ENCODE data around the gene MAST4. TPM values are rescaled to one million over a fixed set of nuclear protein-coding genes. Genes with fewer than 3 reads are reported as not detected.

MAST4 gene
- polyA plus RNA-seq, 1 experiment, result 11.6 TPM

DNA sequence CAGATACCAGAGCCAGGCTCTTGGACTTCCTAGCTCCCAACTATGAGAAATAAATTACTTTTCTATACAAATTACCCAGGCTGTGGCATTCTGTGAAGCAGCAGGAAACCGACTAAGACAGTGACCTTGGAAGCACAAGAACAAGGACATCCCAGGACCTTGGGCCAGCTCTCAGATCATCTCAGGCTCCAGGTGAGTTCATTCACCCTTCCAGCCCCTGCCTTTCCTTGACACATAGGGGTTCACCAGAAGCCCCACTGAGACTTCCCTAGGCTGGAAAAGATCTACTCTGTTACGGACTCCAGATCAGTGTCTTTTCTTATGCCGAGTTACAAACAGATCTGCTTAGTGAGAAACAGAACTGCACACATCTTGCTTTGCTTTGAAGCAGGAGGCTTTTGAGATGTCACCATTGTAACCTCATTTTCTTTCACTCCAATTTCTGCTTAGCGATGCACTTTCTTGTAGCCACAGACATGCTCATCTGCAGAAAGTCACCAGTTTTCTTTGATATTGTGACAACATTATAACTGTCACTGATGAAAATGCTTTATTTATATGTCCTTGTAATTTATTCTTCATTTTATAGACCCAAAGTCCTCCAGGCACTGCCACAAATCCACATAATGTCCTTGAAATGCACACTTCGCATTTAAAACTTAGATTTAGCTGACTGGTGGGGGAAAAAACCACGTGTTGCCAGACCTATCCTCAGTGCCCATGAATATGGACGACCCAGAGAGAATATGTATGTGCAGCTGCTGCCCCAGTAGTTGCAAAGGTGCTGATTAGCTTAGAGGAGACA lies 592.3 kb downstream of the MAST4 start:
- Histone ChIP-seq H3K9me3 (ENCODE audit: control insufficient read depth, insufficient read depth, low read length) (peaks cover 4% of the 10 kb centered on the region; the same call in 1 of the 2 replicates), H3K27ac (ENCODE audit: low read depth, low read length) (no peak overlapping the region), H3K27me3 (ENCODE audit: control insufficient read depth, insufficient read depth, low read length) (no peaks in the 10 kb centered on the region), H3K4me3 (ENCODE audit: low read depth, low read length) (no peak overlapping the region)
- TF ChIP-seq, protein P1, sequence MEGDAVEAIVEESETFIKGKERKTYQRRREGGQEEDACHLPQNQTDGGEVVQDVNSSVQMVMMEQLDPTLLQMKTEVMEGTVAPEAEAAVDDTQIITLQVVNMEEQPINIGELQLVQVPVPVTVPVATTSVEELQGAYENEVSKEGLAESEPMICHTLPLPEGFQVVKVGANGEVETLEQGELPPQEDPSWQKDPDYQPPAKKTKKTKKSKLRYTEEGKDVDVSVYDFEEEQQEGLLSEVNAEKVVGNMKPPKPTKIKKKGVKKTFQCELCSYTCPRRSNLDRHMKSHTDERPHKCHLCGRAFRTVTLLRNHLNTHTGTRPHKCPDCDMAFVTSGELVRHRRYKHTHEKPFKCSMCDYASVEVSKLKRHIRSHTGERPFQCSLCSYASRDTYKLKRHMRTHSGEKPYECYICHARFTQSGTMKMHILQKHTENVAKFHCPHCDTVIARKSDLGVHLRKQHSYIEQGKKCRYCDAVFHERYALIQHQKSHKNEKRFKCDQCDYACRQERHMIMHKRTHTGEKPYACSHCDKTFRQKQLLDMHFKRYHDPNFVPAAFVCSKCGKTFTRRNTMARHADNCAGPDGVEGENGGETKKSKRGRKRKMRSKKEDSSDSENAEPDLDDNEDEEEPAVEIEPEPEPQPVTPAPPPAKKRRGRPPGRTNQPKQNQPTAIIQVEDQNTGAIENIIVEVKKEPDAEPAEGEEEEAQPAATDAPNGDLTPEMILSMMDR (IDR thresholded peaks at IDR 0.05; ENCODE audit: low read depth, low read length), result no peak
- no peak for DNase-seq (ENCODE audit: low read depth, low spot score)
- POLR2A ChIA-PET, result no interaction called here
- CTCF ChIA-PET, result interaction anchor here (0.9 to 1.4 kb wide), 2 partner anchors 20 to 22 kb away, joined by 3 to 5 read pairs; no protein-coding TSS in a partner anchor

DNA sequence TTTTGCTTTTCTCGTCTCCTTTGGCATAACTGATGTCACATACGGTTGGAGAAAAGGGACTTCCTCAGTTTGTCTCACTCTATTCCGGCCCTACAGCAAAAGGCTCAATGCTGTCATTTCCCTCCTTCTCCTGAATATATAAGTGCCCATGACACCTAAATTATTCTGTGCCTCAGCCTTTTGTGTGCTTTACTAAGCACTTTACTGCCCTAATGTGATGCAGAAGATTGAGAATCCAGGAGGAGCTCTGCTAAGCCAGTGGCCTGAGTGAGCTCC lies 592.8 kb downstream of the MAST4 start:
- Histone ChIP-seq H3K27me3 (ENCODE audit: control insufficient read depth, insufficient read depth, low read length) (no peaks in the 10 kb centered on the region), H3K4me3 (ENCODE audit: low read depth, low read length) (no peak overlapping the region), H3K27ac (ENCODE audit: low read depth, low read length) (no peak overlapping the region), H3K9me3 (ENCODE audit: control insufficient read depth, insufficient read depth, low read length) (peaks cover 4% of the 10 kb centered on the region; the same call in 1 of the 2 replicates)
- TF ChIP-seq, protein P1 (IDR thresholded peaks at IDR 0.05; ENCODE audit: low read depth, low read length), result no peak
- no peak for DNase-seq (ENCODE audit: low read depth, low spot score)
- POLR2A ChIA-PET, result no interaction called here
- CTCF ChIA-PET, result interaction anchor here (0.9 to 1.4 kb wide), 3 partner anchors 20 to 40 kb away, joined by 3 to 5 read pairs (median 3); no protein-coding TSS in a partner anchor

DNA sequence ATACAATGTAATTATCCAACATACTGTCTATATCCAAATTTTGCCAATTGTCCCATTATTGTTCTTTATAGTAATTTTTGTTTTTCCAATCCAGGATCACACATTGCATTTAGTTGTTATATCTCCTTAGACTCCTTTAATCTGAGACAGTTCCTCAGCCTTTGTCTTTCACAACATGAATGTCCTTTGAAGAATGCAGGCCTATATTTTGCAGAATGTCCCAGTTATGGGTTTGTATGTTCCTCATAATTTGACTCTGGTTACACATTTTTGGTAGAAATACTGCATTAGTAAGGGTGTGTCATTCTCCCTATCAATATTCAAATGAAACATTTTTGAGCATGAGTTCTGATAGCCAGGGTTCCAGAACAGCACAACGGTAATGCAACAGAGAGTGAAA lies 593.7 kb downstream of the MAST4 start:
- no peak for DNase-seq (ENCODE audit: low read depth, low spot score)
- H3K9me3 ChIP-seq (ENCODE audit: control insufficient read depth, insufficient read depth, low read length), result peaks cover 4% of the 10 kb centered on the region; the same call in 1 of the 2 replicates
- H3K27ac ChIP-seq (ENCODE audit: low read depth, low read length), result no peak overlapping the region
- ChIA-PET CTCF (interaction anchor here (0.9 kb wide), 1 partner anchor 40 kb away, joined by 3 read pairs; no protein-coding TSS in a partner anchor), POLR2A (no interaction called here)
- TF ChIP-seq, protein P1 (IDR thresholded peaks at IDR 0.05; ENCODE audit: low read depth, low read length), result no peak
- H3K4me3 ChIP-seq (ENCODE audit: low read depth, low read length), result no peak overlapping the region
- H3K27me3 ChIP-seq (ENCODE audit: control insufficient read depth, insufficient read depth, low read length), result no peaks in the 10 kb centered on the region

DNA sequence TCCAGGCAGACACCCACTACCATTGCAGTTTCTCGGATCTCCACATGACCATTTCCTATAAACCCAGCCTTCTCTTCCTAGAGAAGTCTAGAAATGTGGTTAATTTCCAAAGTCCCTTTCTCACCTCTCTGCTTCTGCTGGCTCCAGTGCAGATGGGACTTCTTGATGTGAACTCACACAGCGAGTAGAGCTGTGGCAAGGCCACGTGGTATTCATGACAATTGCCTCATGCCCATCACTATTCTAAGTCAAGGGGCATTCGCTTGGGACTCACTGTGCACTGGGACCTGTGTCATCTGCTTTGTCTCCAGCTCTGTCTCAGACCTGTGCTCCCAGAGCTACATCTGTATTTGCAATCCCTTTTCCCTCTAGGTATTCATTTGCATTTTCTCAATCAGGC lies 594.2 kb downstream of the MAST4 start:
- ChIA-PET CTCF (no interaction called here), POLR2A (no interaction called here)
- TF ChIP-seq, protein P1 (IDR thresholded peaks at IDR 0.05; ENCODE audit: low read depth, low read length), result no peak
- Histone ChIP-seq H3K27ac (ENCODE audit: low read depth, low read length) (no peak overlapping the region), H3K9me3 (ENCODE audit: control insufficient read depth, insufficient read depth, low read length) (peaks cover 4% of the 10 kb centered on the region; the same call in 1 of the 2 replicates), H3K4me3 (ENCODE audit: low read depth, low read length) (no peak overlapping the region), H3K27me3 (ENCODE audit: control insufficient read depth, insufficient read depth, low read length) (no peaks in the 10 kb centered on the region)
- no peak for DNase-seq (ENCODE audit: low read depth, low spot score)

DNA sequence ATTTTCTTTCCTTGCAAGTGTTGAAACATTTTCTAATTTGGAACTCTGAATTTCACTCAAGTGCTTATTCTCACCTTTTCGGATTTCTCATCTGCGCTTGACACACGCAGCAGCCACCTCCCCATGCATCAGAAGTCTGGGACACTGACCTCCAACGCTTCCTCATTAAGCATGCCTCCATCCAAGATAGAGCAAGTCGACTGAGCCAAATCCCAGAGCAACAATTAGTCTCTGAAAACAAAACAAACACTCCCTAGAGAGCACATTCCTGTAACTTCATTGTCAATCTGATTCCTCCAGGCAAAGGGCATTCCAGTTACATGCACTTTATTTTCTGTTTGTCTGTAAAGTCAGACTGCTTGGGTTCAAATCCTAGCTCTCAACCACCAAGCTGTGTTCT lies 594.7 kb downstream of the MAST4 start:
- ChIA-PET POLR2A (no interaction called here), CTCF (interaction anchor here (0.7 to 1.0 kb wide), 3 partner anchors 33 to 885 kb away, joined by 3 read pairs; no protein-coding TSS in a partner anchor)
- DNase-seq (ENCODE audit: low read depth, low spot score), result no peak
- H3K9me3 ChIP-seq (ENCODE audit: control insufficient read depth, insufficient read depth, low read length), result peaks cover 4% of the 10 kb centered on the region; the same call in 1 of the 2 replicates
- H3K27ac ChIP-seq (ENCODE audit: low read depth, low read length), result no peak overlapping the region
- no peaks in the 10 kb centered on the region for H3K27me3 ChIP-seq (ENCODE audit: control insufficient read depth, insufficient read depth, low read length)
- H3K4me3 ChIP-seq (ENCODE audit: low read depth, low read length), result no peak overlapping the region
- TF ChIP-seq, protein P1 (IDR thresholded peaks at IDR 0.05; ENCODE audit: low read depth, low read length), result no peak
